ENCODE results near the gene GGCX. TPM values are rescaled to one million over a fixed set of nuclear protein-coding genes. Genes with fewer than 3 reads are reported as not detected.
"Not testable (repeated sequence)": the region's sequence is repeated elsewhere in the genome, so short reads cannot be mapped to it uniquely, and the experiment has no call there.

GGCX gene
- total and polyA plus RNA-seq, 2 experiments from 2014 or later: 24.3 to 32.0 TPM

DNA sequence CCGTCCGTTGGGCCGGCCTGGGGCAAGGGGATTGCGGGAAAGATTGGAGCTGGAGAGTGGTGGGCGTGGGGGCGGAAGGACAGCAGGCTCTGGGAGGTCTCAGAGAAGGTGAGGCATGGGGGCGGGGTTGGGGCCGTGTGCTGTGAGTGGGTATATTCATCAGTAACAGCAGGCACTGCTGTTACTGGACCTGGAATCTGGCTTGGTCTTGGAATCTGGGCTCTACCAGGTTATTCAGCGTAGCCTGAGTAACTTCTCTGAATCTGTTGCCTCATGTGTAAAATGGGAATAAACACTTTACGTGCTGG, 34.7 kb upstream of the GGCX start:
- Histone ChIP-seq H3K27me3 (no peaks in the 10 kb centered on the region), H3K36me3 (no peaks in the 10 kb centered on the region), H3K9me3 (ENCODE audit: low read depth) (no peaks in the 10 kb centered on the region), H3K27ac (peak overlapping the region; percentile 33), H3K4me1 (ENCODE audit: low read depth) (peaks cover 16% of the 10 kb centered on the region), H3K4me3 (peak overlapping the region; percentile 74)
- DNase-seq (ENCODE audit: low read depth in 1 of 2, low spot score in 1 of 2): no peak
- TF ChIP-seq, protein P1, sequence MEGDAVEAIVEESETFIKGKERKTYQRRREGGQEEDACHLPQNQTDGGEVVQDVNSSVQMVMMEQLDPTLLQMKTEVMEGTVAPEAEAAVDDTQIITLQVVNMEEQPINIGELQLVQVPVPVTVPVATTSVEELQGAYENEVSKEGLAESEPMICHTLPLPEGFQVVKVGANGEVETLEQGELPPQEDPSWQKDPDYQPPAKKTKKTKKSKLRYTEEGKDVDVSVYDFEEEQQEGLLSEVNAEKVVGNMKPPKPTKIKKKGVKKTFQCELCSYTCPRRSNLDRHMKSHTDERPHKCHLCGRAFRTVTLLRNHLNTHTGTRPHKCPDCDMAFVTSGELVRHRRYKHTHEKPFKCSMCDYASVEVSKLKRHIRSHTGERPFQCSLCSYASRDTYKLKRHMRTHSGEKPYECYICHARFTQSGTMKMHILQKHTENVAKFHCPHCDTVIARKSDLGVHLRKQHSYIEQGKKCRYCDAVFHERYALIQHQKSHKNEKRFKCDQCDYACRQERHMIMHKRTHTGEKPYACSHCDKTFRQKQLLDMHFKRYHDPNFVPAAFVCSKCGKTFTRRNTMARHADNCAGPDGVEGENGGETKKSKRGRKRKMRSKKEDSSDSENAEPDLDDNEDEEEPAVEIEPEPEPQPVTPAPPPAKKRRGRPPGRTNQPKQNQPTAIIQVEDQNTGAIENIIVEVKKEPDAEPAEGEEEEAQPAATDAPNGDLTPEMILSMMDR (IDR thresholded peaks at IDR 0.05; ENCODE audit: low read depth, low read length): no peak

DNA sequence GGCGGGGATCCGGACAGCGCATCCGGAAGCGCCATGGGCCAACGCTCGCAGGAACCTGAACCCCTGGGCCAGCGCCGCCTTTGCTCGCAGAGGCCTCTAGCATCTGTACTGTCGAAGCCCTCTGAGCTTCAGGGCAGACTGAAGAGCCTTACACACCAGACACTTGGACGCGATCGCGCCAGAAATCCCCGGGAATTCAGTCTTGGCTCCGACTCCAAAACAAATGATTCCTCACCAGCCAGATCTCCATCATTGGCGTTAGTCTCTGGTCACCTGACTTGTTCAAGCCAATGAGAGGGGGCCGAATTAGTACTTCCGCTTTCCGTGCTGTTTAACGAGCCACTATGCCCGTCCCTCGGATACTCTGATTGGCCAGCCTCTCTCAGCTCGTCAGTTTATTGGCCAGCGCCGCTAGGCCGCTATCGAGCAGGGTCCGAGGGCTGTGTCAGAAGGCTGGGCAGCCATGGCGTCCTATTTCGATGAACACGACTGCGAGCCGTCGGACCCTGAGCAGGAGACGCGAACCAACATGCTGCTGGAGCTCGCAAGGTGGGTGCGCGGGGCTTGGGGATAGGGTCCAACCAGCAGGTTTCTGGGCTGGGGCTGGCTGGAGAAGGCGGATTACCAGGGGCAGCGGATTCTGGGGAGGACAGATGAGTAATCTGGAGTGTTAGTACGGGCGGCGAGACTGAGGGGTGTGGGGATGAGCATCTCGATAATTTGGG, 34.2 kb upstream of the GGCX start, which contains the start of gene RNF181:
TSS of gene RNF181 (plus strand) at position 445 of the 725 bp plus-strand sequence. CDS start at position 464, 19 bp downstream.
- H3K27me3 ChIP-seq: no peaks in the 10 kb centered on the region
- peak; percentile 99 for DNase-seq (ENCODE audit: low read depth in 1 of 2, low spot score in 1 of 2)

DNA sequence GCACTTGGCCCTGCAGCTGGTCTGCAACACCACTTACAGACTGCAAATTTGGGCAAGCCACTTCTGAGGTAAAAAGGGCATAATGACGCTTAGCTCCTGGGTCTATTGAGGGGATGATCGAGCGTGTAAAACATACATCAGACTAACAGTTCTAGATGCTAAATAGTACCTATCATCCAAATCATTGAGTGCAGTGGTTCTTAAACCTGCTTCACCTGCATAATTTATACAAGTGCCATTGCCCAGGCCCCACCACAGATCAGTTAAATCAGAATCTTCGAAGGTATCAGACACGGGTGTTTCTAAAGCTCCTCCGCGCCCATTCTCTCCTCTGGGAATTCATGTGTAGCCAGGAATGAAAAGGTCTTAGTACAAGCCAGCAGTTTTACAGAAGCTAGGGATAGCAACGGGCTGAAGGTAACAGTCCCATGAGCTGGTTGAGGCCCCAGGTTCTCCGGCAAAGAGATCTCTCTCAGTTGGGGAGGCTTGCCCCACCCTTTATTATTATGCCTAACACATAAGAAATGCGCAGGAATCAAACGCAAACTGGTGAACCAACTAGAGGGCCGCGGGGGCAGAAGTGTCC, 33.5 kb upstream of the GGCX start:
- Histone ChIP-seq H3K27me3 (no peaks in the 10 kb centered on the region), H3K36me3 (no peaks in the 10 kb centered on the region), H3K9me3 (ENCODE audit: low read depth) (no peaks in the 10 kb centered on the region), H3K4me3 (peak overlapping the region; percentile 74), H3K27ac (peak overlapping the region; percentile 85), H3K4me1 (ENCODE audit: low read depth) (peaks cover 16% of the 10 kb centered on the region)
- TF ChIP-seq, protein P1 (IDR thresholded peaks at IDR 0.05; ENCODE audit: low read depth, low read length): no peak
- no peak for DNase-seq (ENCODE audit: low read depth in 1 of 2, low spot score in 1 of 2)

More for the DNA sequence above, 34.2 kb upstream of the GGCX start, which contains the start of gene RNF181:
- TF ChIP-seq, protein P1 (IDR thresholded peaks at IDR 0.05; ENCODE audit: low read depth, low read length): no peak
- H3K4me3 ChIP-seq: peak within 1 kb of the TSS; percentile 74
- H3K36me3 ChIP-seq: no peaks in the 10 kb centered on the region
- H3K9me3 ChIP-seq (ENCODE audit: low read depth): no peaks in the 10 kb centered on the region
- H3K27ac ChIP-seq: peak within 1 kb of the TSS; percentile 85
- H3K4me1 ChIP-seq (ENCODE audit: low read depth): peaks cover 16% of the 10 kb centered on the region

DNA sequence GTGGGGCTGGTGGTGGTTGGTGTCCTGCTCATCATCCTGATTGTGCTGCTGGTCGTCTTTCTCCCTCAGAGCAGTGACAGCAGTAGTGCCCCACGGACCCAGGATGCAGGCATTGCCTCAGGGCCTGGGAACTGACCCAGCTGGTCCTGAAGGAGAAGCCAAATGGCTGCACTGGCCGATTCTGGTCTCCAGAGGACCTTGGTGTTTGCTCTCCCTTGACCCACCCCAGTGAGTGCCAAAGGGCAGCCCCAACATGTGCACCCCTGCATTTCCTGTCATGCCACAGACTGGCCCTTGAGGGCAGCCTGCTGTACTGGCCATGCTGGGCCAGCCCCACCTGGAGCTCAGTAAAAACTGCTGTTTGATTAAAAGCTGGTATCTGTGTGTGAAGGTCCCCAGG, 31.7 kb upstream of the GGCX start:
- Histone ChIP-seq H3K4me1 (ENCODE audit: low read depth) (peaks cover 26% of the 10 kb centered on the region), H3K27ac (no peak overlapping the region), H3K36me3 (no peaks in the 10 kb centered on the region), H3K27me3 (no peaks in the 10 kb centered on the region), H3K4me3 (no peak overlapping the region), H3K9me3 (ENCODE audit: low read depth) (no peaks in the 10 kb centered on the region)
- no peak for DNase-seq (ENCODE audit: low read depth in 1 of 2, low spot score in 1 of 2)
- TF ChIP-seq, protein P1 (IDR thresholded peaks at IDR 0.05; ENCODE audit: low read depth, low read length): no peak

DNA sequence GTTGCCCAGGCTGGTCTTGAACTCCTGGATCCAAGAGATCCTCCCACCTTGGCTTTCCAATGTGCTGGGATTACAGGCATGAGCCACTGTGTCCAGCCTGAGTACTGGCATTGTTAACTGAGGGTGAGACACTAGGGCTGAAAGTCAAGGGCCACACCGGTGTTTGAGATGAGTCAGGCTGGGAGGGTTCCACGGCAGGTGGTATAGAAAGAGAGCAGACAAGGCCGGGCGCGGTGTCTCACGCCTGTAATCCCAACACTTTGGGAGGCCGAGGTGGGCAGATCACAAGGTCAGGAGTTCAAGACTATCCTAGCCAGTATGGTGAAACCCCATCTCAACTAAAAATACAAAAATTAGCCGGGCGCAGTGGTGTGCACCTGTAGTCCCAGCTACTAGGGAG, 31.0 kb upstream of the GGCX start:
- not testable (repeated sequence) for H3K4me3 ChIP-seq; H3K27me3 ChIP-seq; H3K36me3 ChIP-seq; H3K9me3 ChIP-seq (ENCODE audit: low read depth); DNase-seq (ENCODE audit: low read depth in 1 of 2, low spot score in 1 of 2); H3K27ac ChIP-seq
- peaks cover 29% of the 10 kb centered on the region for H3K4me1 ChIP-seq (ENCODE audit: low read depth)

DNA sequence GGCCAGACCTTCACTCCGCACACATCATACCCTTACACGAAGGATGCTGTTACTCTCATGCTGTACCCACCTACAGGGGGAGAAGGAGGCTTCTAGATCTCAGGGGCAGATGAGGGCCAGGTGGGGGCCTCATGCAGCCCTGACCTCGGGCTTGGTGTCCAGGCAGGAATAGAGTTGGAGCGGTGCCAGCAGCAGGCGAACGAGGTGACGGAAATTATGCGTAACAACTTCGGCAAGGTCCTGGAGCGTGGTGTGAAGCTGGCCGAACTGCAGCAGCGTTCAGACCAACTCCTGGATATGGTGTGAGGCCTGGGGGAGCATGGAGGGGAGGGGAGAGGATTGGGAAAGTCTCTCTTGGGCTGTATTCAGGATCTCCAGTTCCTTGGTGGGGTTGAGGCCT, 30.3 kb upstream of the GGCX start:
- no peak overlapping the region for H3K27ac ChIP-seq
- H3K4me1 ChIP-seq (ENCODE audit: low read depth): peaks cover 26% of the 10 kb centered on the region
- no peaks in the 10 kb centered on the region for H3K27me3 ChIP-seq
- H3K36me3 ChIP-seq: no peaks in the 10 kb centered on the region
- DNase-seq (ENCODE audit: low read depth in 1 of 2, low spot score in 1 of 2): no peak
- no peak overlapping the region for H3K4me3 ChIP-seq
- H3K9me3 ChIP-seq (ENCODE audit: low read depth): no peaks in the 10 kb centered on the region
- TF ChIP-seq, protein P1 (IDR thresholded peaks at IDR 0.05; ENCODE audit: low read depth, low read length): no peak
